AG09309 (cell line): ENCODE data around the gene ASB15.
A peak's percentile ranks its signal among the peaks of the same experiment; 100 is the strongest.

Source experiments
- DNase-seq: peaks from one replicate; pipeline ENCODE4 v3.0.0-alpha.2; 2010; ENCODE audit warnings: low read depth
- H3K4me3 ChIP-seq: 2 replicates; pipeline ENCODE4 v1.5.1; 2011; ENCODE audit warnings: mild to moderate bottlenecking, low read depth, low read length, moderate library complexity; ENCODE audit not compliant: control insufficient read depth
- TF ChIP-seq, protein P1 (sequence below): IDR thresholded peaks from 2 replicates; pipeline ENCODE4 v1.5.1; 2011; ENCODE audit warnings: mild to moderate bottlenecking, low read depth, low read length, inconsistent platforms; ENCODE audit not compliant: insufficient read depth, control insufficient read depth; ENCODE audit errors: missing control alignments

ASB15 gene

DNA sequence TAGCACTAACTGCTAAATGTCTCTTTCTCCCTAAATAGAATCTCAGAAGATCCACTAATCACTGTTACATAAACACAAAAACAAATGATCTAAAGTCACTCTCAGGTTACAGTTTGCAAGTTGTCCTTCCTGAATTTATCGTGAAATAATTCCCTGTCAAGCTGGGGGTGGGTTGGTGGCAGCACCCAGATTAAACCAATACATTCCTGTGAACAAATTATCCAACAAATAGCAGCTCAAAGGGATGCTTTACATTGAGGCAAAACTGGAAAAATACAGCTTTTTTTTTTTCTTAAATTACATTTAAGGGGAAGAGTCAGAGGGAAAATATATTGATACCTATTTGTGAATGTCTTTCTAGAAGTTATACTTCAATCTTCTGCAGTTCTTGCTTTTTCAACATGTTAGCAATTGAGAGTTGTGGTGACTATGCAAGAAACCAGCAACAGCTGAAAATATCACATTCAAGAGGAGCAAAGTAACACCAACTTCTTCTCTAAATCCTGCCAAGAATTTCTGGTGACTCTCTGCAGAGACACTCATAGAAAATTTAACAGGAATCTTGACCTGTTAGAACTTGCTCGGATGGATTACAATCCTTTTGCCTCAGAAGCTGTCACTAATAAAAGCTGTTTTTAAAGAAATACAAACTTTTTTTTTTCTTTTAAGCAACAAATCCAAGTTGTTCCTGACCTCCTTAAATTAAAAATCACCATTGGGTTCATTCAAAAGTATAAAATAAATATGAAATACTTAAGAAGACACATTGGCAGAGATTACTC is 73.0 kb downstream of the ASB15 start:
- TF ChIP-seq, protein P1, sequence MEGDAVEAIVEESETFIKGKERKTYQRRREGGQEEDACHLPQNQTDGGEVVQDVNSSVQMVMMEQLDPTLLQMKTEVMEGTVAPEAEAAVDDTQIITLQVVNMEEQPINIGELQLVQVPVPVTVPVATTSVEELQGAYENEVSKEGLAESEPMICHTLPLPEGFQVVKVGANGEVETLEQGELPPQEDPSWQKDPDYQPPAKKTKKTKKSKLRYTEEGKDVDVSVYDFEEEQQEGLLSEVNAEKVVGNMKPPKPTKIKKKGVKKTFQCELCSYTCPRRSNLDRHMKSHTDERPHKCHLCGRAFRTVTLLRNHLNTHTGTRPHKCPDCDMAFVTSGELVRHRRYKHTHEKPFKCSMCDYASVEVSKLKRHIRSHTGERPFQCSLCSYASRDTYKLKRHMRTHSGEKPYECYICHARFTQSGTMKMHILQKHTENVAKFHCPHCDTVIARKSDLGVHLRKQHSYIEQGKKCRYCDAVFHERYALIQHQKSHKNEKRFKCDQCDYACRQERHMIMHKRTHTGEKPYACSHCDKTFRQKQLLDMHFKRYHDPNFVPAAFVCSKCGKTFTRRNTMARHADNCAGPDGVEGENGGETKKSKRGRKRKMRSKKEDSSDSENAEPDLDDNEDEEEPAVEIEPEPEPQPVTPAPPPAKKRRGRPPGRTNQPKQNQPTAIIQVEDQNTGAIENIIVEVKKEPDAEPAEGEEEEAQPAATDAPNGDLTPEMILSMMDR = no peak
- DNase-seq = peak; percentile 4
- no peak overlapping the region for H3K4me3 ChIP-seq

DNA sequence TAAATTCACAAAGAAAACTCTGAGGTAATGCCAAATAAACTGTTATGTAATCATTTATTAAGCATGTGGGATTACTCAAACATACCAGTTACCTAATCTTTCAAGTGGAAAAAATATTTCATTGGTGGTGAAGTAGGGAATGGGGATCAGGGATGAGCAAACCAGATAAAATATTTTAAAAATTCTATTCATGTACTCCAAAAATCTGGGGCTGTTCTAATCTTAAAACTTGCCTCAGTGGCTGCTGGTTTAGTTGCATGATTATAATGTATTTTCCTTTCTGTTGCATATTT is 73.5 kb downstream of the ASB15 start:
- TF ChIP-seq, protein P1 = no peak
- peak; percentile 14 for DNase-seq
- H3K4me3 ChIP-seq = no peak overlapping the region

- no peak overlapping the region for H3K4me3 ChIP-seq
- TF ChIP-seq, protein P1 = no peak
These were observed 75.6 kb downstream of the ASB15 start for GRCh38 chr7:123677061-123677715.

DNA sequence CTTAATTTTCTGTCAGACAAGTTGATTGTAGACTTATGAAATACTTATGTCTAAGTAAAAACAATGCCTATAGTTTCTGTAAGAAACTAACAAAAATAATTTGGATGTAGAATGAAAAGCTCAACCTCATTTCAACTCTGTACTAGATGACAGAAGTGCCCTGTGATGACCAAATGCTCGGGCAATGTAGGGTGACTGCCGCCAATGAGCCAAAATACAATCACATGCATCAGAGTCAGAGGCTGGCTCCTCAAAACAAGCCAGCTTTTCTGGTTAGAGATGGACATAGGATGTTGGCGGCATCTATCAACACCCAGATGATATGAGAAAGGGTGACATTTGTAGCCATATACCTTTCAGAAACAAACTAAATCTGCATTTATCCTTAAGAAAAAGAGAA is 78.0 kb downstream of the ASB15 start:
- no peak for DNase-seq
- TF ChIP-seq, protein P1 = no peak
- H3K4me3 ChIP-seq = no peak overlapping the region

More at GRCh38 chr7:123677061-123677715, 75.6 kb downstream of the ASB15 start:
- DNase-seq = no peak

- H3K4me3 ChIP-seq = no peak overlapping the region
- no peak for DNase-seq
- TF ChIP-seq, protein P1 = no peak
These were observed 79.0 kb downstream of the ASB15 start for GRCh38 chr7:123680580-123680979.

- TF ChIP-seq, protein P1 = no peak
- H3K4me3 ChIP-seq = no peak overlapping the region
- no peak for DNase-seq
These were observed 79.9 kb downstream of the ASB15 start for GRCh38 chr7:123681561-123681960.
